A549 (cell line): ENCODE measurements around the gene AADACL3.

ENCODE experiments used
- ATOH8 ChIP-seq: fragments of 250-450 bp; sonication (Bioruptor Pico); IDR thresholded peaks from 2 replicates; pipeline ENCODE4 v1.5.0; 2020; ENCODE audit warnings: low read depth, mild to moderate bottlenecking, moderate library complexity
- BCL3 ChIP-seq: fragments of >200 bp; sonication (Bioruptor Twin); formaldehyde crosslinking; IDR thresholded peaks from 3 replicates; pipeline ENCODE4 v1.6.1; 2016
- CTCF ChIP-seq: fragments of >200 bp; sonication (Bioruptor Twin); formaldehyde crosslinking; IDR thresholded peaks from 3 replicates; pipeline ENCODE4 v1.5.1; 2016
- EP300 ChIP-seq, 2 experiments: fragments of >200 bp; sonication (Bioruptor Twin); formaldehyde crosslinking; IDR thresholded peaks; 2 replicates in 1 of 2; 3 replicates in 1 of 2; pipeline ENCODE4 v1.6.1; 2016 to 2017
- ESRRA ChIP-seq: fragments of 150-350 bp; IDR thresholded peaks from 2 replicates; pipeline ENCODE4 v1.6.1; 2014; ENCODE audit warnings: mild to moderate bottlenecking, low read length, borderline replicate concordance
- JUN ChIP-seq, 2 experiments: fragments of >200 bp; sonication (Bioruptor Twin); formaldehyde crosslinking; IDR thresholded peaks; 2 replicates in 1 of 2; 3 replicates in 1 of 2; pipeline ENCODE4 v1.6.1; 2016 to 2017
- MYC ChIP-seq: IDR thresholded peaks from 2 replicates; pipeline ENCODE4 v1.6.1; 2012; ENCODE audit warnings: mild to moderate bottlenecking, inconsistent platforms, low read length, improper control_type of control experiment, borderline replicate concordance
- PHF8 ChIP-seq: fragments of 200-600 bp; sonication (generic); IDR thresholded peaks from 2 replicates; pipeline ENCODE4 v1.6.1; 2016; ENCODE audit warnings: low read depth, mild to moderate bottlenecking, antibody characterized with exemption, moderate library complexity, borderline replicate concordance
- POLR2A ChIP-seq: IDR thresholded peaks from 2 replicates; pipeline ENCODE4 v1.6.1; 2012; ENCODE audit warnings: mild to moderate bottlenecking, low read length

GRCh38 chr1:12712929-12713328 lies 3.0 kb upstream of the AADACL3 start:
- TF ChIP-seq JUN (IDR thresholded peaks at IDR 0.05) (no peak), EP300 (IDR thresholded peaks at IDR 0.05) (no peak), BCL3 (no peak), ESRRA (no peak), CTCF (no peak), POLR2A (no peak), ATOH8 (no peak), PHF8 (no peak), MYC (no peak)
